GM13977 (cell line): Measurements from ENCODE around the gene CARD18.

ENCODE experiments used
- DNase-seq: peaks from one replicate; pipeline ENCODE4 v3.0.0; 2012; ENCODE audit warnings: low spot score
- CTCF ChIP-seq: IDR thresholded peaks from 2 replicates; pipeline ENCODE4 v1.5.1; 2012; ENCODE audit warnings: mild to moderate bottlenecking, control low read depth; ENCODE audit not compliant: insufficient read depth; ENCODE audit errors: extremely low read depth, missing control alignments
- in situ Hi-C: fragments of 300-500 bp; cut with MboI; formaldehyde crosslinking; loops from one replicate; pipeline ENCODE4 v1.12.0; 2022; ENCODE audit warnings: low sequenced_read_pairs, low pct_unique_long_range_greater_than_20kb, mixed read lengths, inconsistent platforms; ENCODE audit not compliant: unreplicated experiment

The CARD18 gene

GRCh38 chr11:105177658-105178057 lies 38.1 kb upstream of the CARD18 start:
- no peak for DNase-seq
- in situ Hi-C loops = no loop called here

GRCh38 chr11:105168457-105168856 lies 28.9 kb upstream of the CARD18 start:
- in situ Hi-C loops = no loop called here
- no peak for DNase-seq
- no peak for TF ChIP-seq CTCF

More at GRCh38 chr11:105177658-105178057, 38.1 kb upstream of the CARD18 start:
- no peak for TF ChIP-seq CTCF

GRCh38 chr11:105167244-105167643 lies 27.7 kb upstream of the CARD18 start:
- in situ Hi-C loops = no loop called here
- no peak for DNase-seq
- TF ChIP-seq CTCF = no peak

DNA sequence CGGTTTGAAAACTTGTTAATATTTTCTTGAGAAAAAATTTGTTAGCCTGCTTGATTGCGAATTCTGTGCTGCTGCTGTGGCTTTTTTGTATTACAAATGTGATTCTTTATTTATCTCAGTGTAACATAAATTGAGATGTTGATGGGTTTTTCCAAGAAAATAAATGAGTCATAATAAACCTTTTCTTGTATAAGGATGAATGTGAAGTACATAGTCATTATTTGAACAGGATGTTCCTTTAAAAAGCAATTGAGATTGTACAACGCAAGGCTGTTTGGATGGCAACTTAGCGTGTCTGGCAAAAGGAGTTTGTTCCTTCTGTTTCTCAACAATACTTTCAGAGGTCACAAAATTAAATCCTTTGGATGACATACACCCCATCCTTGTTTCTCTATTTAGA lies 24.6 kb upstream of the CARD18 start:
- no peak for TF ChIP-seq CTCF
- DNase-seq = no peak
- in situ Hi-C loops = no loop called here

GRCh38 chr11:105162506-105162905 lies 22.9 kb upstream of the CARD18 start:
- no peak for TF ChIP-seq CTCF
- in situ Hi-C loops = no loop called here

DNA sequence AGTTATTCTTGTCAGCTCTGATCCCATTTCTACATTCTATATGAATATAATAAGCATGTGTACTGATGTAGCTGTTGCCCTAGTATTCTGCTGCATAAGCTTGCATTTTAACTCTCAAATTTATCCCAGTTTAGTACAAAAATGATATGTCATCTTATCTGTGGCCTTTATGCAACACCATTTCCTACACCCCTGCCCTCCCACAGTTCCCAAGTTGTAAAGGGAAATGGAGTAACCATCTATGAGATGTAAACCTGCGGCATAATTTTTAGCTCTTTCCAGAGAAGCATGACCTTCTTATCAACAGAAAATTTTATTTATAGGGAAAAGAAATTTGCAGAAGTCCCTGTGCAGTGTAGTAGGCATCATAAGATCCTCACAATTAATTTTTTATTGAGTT lies 18.9 kb upstream of the CARD18 start:
- DNase-seq = no peak
- TF ChIP-seq CTCF = no peak
- in situ Hi-C loops = no loop called here

More at GRCh38 chr11:105162506-105162905, 22.9 kb upstream of the CARD18 start:
- DNase-seq = no peak

DNA sequence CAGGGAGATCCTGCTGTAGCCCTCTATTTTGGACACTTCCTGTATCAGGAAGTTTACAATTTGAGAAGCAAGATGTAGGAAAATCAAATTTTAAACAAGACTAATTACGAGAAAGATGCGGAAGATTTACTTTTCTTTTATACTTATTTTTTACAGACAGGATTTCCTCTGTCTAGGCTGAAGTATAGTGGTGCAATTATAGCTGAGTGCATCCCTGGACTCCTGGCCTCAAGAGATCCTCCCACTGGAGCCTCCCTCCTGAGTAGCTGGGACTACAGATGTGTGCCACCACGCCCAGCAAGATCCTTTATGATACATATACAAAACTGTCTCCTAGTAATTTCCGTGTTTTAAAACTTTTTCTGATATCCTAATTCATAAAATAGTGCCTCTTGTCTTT lies 17.2 kb upstream of the CARD18 start:
- TF ChIP-seq CTCF = no peak
- in situ Hi-C loops = no loop called here
- DNase-seq = no peak
